Right cardiac atrium (tissue), 5 donors: ENCODE results near the gene ANP32B. TPM values are rescaled to one million over a fixed set of nuclear protein-coding genes. Genes with fewer than 3 reads are reported as not detected.
"Not testable (repeated sequence)": the region's sequence is repeated elsewhere in the genome, so short reads cannot be mapped to it uniquely, and the experiment has no call there.

Experiments
- ATAC-seq, 2 donors: fragments of 200-7000 bp; cut with Tn5 transposase; one replicate each; pipeline versions ENCODE4 v1.8.0 to v1.9.1; 2020; ENCODE audit warnings: moderate library complexity in 2 of 2, mild to moderate bottlenecking in 1 of 2
- DNase-seq, 3 donors: peaks; one replicate each; pipeline ENCODE4 v3.0.0-alpha.2; 2020
- H3K27ac ChIP-seq: one replicate; pipeline ENCODE4 v1.5.1; 2013; ENCODE audit warnings: mild to moderate bottlenecking, low read length, control low read depth, moderate library complexity
- H3K27me3 ChIP-seq: one replicate; pipeline ENCODE4 v1.6.1; 2013; ENCODE audit not compliant: control insufficient read depth, insufficient read depth
- H3K4me1 ChIP-seq: one replicate; pipeline ENCODE4 v1.6.1; 2013; ENCODE audit warnings: low read length; ENCODE audit not compliant: control insufficient read depth, insufficient read depth
- H3K4me3 ChIP-seq: one replicate; pipeline ENCODE4 v1.5.1; 2013; ENCODE audit warnings: low read length, control low read depth
- H3K9me3 ChIP-seq: one replicate; pipeline ENCODE4 v1.6.1; 2013; ENCODE audit warnings: low read length; ENCODE audit not compliant: control insufficient read depth
- WGBS: extraction: QIAGEN DNeasy Blood & Tissue Kit; methylation state at CpG from one replicate; pipeline ENCODE4 v1.1.7; 2013; 5-methylcytosine and 5-hydroxymethylcytosine counted together
- intact Hi-C, 4 donors: fragments of 100-400 bp; cut with DNase I; formaldehyde crosslinking; loops; one replicate each; pipeline versions ENCODE4 v1.11.0 to v1.14.0; 2022 to 2023
- polyA plus RNA-seq: library from polyadenylated mRNA; stranded (reverse); fragments of 200-250 nt; gene quantifications from one replicate; pipeline ENCODE4 v1.2.3, GENCODE V29; 2013
- total RNA-seq, 4 donors: library from RNA; stranded (reverse); fragmentation: NEBNext Ultra II Directional; extraction: Animal tissue kit (Norgen Biotek cat#: 25700); gene quantifications; one replicate each; pipeline ENCODE4 v1.2.1, GENCODE V29; 2021
- donor health status: healthy with polysubstance abuse.
- donor health status: DM: no; HTN: yes; CAD: no.
- donor health status: DM: no; HTN: no; CAD: no.
- donor health status: DM: no; HTN: yes; CAD: no; lungs with severe emphysema.
- donor health status: DM: yes; HTN: yes; CAD: no.

ANP32B gene
- total and polyA plus RNA-seq, 5 donors: 60.4 to 74.5 (median 66.6) TPM

DNA sequence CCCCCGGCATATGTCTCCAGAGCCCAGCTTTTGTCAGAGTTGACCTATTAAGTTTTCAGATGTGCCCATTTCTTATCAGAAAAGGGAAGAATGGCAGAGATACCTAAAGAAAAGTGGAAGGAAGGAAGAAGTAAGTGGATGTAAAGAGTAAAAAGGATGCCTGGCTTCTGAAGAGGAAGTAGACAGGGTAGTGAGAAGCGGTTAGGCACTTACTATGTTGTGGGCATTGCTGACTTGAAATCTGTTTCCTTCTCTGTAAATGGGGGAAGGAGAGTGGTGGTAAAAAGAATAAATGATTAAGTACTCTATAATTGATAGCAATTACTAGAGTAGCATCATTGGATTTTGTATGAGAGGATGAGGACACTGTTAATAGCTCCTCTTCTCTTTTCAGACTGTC lies 9.9 kb downstream of the ANP32B start:
- no peak for ATAC-seq
- Histone ChIP-seq H3K4me1 (peaks cover 4% of the 10 kb centered on the region), H3K9me3 (no peaks in the 10 kb centered on the region), H3K27me3 (no peaks in the 10 kb centered on the region), H3K27ac (no peak overlapping the region), H3K4me3 (no peak overlapping the region)
- intact Hi-C loops: no loop called here
- no peak for DNase-seq
- 83% methylated on average over 2 of the region's 2 CpGs for WGBS

DNA sequence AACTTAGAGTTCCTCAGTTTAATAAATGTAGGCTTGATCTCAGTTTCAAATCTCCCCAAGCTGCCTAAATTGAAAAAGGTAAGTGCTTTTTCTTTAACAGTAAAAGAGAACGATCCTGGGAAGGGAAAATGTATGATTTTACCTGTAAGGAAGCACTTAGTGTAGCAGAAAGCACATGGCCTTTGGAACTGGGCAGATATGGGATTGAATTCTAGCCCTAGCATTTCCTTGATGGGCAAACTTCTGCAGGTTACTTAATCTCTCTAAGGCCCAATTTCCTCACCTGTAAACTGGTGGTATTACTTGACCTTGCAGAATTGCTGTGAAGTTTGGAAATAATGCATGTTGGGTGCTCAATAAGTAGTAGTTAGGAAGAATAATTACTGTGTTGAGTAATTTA lies 11.6 kb downstream of the ANP32B start:
- Histone ChIP-seq H3K4me1 (peaks cover 1% of the 10 kb centered on the region), H3K27me3 (no peaks in the 10 kb centered on the region), H3K9me3 (no peaks in the 10 kb centered on the region), H3K27ac (no peak overlapping the region), H3K4me3 (no peak overlapping the region)
- intact Hi-C loops: no loop called here
- ATAC-seq: no peak
- WGBS: 94% methylated on average over 1 of the region's 1 CpG
- no peak for DNase-seq

- H3K4me1 ChIP-seq, ATAC-seq, intact Hi-C loops, H3K27ac ChIP-seq, H3K9me3 ChIP-seq, H3K4me3 ChIP-seq, DNase-seq, H3K27me3 ChIP-seq: not testable (repeated sequence)
- 97% methylated on average over 7 of the region's 7 CpGs for WGBS
Measured at GRCh38 chr9:97996676-97997075, 13.5 kb downstream of the ANP32B start.

- WGBS: 80% methylated on average over 3 of the region's 3 CpGs
- no peaks in the 10 kb centered on the region for H3K9me3 ChIP-seq
- H3K4me1 ChIP-seq: peaks cover 1% of the 10 kb centered on the region
- H3K4me3 ChIP-seq: no peak overlapping the region
- ATAC-seq (no peak), DNase-seq (no peak)
- no peaks in the 10 kb centered on the region for H3K27me3 ChIP-seq
- intact Hi-C loops: no loop called here
- no peak overlapping the region for H3K27ac ChIP-seq
Measured at GRCh38 chr9:97997330-97998276, 14.5 kb downstream of the ANP32B start.

DNA sequence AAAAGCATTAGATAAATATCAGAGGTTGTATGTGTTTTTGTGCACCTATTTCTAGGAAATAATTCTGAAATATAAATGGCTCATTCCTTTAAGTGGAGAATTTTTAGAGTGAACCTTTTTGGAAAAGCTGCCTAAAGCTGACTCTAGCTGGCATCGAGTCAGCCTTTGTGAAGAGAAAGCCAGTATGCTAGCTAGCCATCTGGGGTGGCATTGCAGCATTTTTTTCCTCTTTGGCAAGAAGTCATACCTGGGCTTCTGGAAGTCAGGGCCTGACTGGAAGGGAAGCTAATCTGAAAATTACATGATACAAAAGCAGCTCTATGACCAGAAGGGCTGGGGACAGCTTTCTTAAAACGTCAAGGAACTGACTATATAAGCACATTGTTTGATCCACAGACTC lies 19.7 kb downstream of the ANP32B start:
- Histone ChIP-seq H3K27ac (no peak overlapping the region), H3K4me3 (no peak overlapping the region), H3K4me1 (no peaks in the 10 kb centered on the region), H3K27me3 (no peaks in the 10 kb centered on the region), H3K9me3 (no peaks in the 10 kb centered on the region)
- ATAC-seq (no peak), DNase-seq (no peak)
- 56% methylated on average over 2 of the region's 2 CpGs for WGBS
- intact Hi-C loops: no loop called here

GRCh38 chr9:98006127-98006796 lies 23.1 kb downstream of the ANP32B start:
- Histone ChIP-seq H3K9me3 (no peaks in the 10 kb centered on the region), H3K4me3 (no peak overlapping the region), H3K27me3 (no peaks in the 10 kb centered on the region), H3K4me1 (peaks cover 3% of the 10 kb centered on the region), H3K27ac (peak overlapping the region; percentile 6)
- intact Hi-C loops: no loop called here
- WGBS: 78% methylated on average over 5 of the region's 5 CpGs
- no peak for ATAC-seq
- no peak for DNase-seq

DNA sequence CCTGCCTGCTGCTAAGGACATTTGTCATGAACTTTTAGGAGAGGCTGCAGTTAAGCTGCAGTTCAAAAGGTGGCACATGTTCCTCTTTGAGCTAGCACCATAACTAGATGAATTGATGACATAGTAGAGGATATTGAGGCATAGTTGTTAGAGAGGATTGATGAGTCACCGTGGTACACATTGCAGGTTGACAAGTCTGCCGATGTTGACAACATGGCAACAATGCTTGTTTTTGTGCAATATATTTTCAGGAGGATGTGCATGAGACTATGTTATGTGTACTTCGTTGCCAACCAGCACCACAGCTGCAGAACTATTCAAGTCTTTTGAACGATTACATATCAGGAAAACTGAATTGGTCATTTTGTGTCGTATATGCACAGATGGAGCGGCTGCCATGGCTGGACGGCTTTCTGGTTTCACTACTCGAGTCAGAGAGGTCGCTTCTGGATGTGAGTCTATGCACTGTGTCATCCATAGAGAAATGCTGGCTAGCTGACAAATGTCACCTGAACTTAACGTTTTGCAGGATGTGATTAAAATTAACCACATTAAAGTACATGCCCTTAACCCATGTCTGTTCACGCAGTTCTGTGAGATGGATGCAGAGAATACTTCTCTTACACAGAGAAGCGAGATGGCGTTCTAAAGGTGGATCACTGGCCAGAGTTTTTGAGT lies 24.2 kb downstream of the ANP32B start:
- intact Hi-C loops: no loop called here
- ATAC-seq (no peak), DNase-seq (no peak)
- Histone ChIP-seq H3K4me1 (peaks cover 3% of the 10 kb centered on the region), H3K9me3 (no peaks in the 10 kb centered on the region), H3K27ac (no peak overlapping the region), H3K4me3 (no peak overlapping the region), H3K27me3 (no peaks in the 10 kb centered on the region)
- 82% methylated on average over 13 of the region's 13 CpGs for WGBS

DNA sequence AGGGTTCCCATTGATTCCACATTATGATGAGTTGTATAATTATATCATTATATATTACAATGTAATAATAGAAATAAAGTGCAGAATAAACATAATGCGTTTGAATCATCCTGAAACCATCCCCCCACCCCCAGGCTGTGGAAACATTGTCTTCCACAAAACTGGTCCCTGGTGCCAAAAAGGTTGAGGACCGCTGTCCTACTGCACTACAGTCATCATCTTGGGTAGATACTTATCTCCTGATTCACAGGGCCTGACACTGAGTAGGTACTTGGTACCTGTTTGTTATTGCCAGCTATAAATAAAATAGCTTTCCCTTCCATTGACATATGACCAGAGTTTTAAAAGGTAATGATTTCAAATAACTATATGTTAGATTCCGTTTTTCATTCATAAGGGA lies 25.6 kb downstream of the ANP32B start:
- intact Hi-C loops: no loop called here
- DNase-seq: no peak
- Histone ChIP-seq H3K4me3 (no peak overlapping the region), H3K27ac (no peak overlapping the region), H3K4me1 (peaks cover 3% of the 10 kb centered on the region), H3K9me3 (no peaks in the 10 kb centered on the region), H3K27me3 (no peaks in the 10 kb centered on the region)
- WGBS: 80% methylated on average over 3 of the region's 3 CpGs
- no peak for ATAC-seq

- WGBS: 92% methylated on average over 6 of the region's 6 CpGs
- peaks cover 3% of the 10 kb centered on the region for H3K4me1 ChIP-seq
- H3K9me3 ChIP-seq: no peaks in the 10 kb centered on the region
- intact Hi-C loops: no loop called here
- ATAC-seq (no peak), DNase-seq (no peak)
- H3K4me3 ChIP-seq: no peak overlapping the region
- H3K27me3 ChIP-seq: no peaks in the 10 kb centered on the region
- peak overlapping the region; percentile 76 for H3K27ac ChIP-seq
Measured at GRCh38 chr9:98009437-98009836, 26.3 kb downstream of the ANP32B start.

DNA sequence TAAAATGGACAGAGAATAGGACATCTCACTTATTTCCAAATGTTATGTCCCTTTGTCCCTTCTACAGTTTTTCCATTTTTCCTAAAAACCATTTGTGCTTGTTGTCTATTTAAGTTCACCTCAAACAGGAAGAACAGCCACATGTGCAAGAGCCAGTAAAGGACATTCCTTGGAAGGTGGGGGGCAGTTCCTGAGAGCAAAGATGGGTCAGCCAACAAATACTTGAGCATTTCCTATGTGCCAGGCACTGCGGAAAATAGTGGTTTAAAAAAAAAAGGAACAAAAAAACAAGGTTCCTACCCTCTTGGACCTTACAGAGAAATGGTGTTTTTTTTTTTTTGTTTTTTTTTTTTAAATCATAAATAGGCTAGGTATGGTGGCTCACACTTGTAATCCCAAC lies 26.8 kb downstream of the ANP32B start:
- ATAC-seq (peak; percentile 78 to 93), DNase-seq (no peak)
- intact Hi-C loops: no loop called here
- Histone ChIP-seq H3K4me3 (no peak overlapping the region), H3K9me3 (no peaks in the 10 kb centered on the region), H3K27me3 (no peaks in the 10 kb centered on the region), H3K27ac (no peak overlapping the region), H3K4me1 (peaks cover 3% of the 10 kb centered on the region)
- 25% methylated on average over 1 of the region's 1 CpG for WGBS

GRCh38 chr9:98010445-98010844 lies 27.3 kb downstream of the ANP32B start:
- no peak for DNase-seq
- peak overlapping the region; percentile 2 for H3K27ac ChIP-seq
- 18% methylated on average over 2 of the region's 2 CpGs for WGBS
- ATAC-seq: peak; percentile 50 to 85
- H3K4me3 ChIP-seq: no peak overlapping the region
- intact Hi-C loops: no loop called here
- H3K27me3 ChIP-seq: no peaks in the 10 kb centered on the region
- H3K9me3 ChIP-seq: no peaks in the 10 kb centered on the region
- peaks cover 3% of the 10 kb centered on the region for H3K4me1 ChIP-seq
